ENCODE results near the gene ZSCAN10.

- TF ChIP-seq CTCF (IDR thresholded peaks at IDR 0.05) (no peak), POLR2A (IDR thresholded peaks at IDR 0.05) (no peak), EP300 (IDR thresholded peaks at IDR 0.05) (no peak)
Observed at GRCh38 chr16:3143598-3144320, 44.7 kb upstream of the ZSCAN10 start.
